ENCODE data around the gene MRPL12.

DNA sequence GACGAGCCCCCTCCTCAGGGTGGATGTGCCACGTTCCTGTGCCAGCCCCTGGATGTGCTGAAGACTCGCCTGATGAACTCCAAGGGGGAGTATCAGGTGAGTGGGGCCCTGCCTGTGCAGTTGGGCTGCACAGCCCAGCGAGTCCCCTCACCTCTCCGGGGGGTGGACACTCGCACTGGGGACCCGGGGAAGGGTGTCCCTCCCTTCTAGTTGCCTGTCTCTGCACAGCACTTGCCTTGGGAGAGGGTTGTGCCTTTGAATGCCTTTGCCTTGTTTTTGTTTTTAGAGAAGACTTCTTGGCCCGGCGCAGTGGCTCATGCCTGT lies 14.6 kb downstream of the MRPL12 start:
- TF ChIP-seq, protein P1, sequence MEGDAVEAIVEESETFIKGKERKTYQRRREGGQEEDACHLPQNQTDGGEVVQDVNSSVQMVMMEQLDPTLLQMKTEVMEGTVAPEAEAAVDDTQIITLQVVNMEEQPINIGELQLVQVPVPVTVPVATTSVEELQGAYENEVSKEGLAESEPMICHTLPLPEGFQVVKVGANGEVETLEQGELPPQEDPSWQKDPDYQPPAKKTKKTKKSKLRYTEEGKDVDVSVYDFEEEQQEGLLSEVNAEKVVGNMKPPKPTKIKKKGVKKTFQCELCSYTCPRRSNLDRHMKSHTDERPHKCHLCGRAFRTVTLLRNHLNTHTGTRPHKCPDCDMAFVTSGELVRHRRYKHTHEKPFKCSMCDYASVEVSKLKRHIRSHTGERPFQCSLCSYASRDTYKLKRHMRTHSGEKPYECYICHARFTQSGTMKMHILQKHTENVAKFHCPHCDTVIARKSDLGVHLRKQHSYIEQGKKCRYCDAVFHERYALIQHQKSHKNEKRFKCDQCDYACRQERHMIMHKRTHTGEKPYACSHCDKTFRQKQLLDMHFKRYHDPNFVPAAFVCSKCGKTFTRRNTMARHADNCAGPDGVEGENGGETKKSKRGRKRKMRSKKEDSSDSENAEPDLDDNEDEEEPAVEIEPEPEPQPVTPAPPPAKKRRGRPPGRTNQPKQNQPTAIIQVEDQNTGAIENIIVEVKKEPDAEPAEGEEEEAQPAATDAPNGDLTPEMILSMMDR (conservative IDR thresholded peaks at IDR 0.05; ENCODE audit: low read depth, low read length) = no peak
- no peak for TF ChIP-seq EZH2phosphoT487 (IDR thresholded peaks at IDR 0.05; ENCODE audit: borderline replicate concordance, low read length)

All from PC-3 (cell line).